ENCODE data around the gene PSMD6.

PSMD6 gene

GRCh38 chr3:64023187-64023860 lies at the start of gene PSMD6:
Gene PSMD6, minus strand, starts transcription at chr3:64023494. Its CDS starts 75 bp downstream, at chr3:64023419.
- TF ChIP-seq, protein P1, sequence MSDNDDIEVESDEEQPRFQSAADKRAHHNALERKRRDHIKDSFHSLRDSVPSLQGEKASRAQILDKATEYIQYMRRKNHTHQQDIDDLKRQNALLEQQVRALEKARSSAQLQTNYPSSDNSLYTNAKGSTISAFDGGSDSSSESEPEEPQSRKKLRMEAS (IDR thresholded peaks at IDR 0.05; ENCODE audit: low read depth, low read length), result peak; percentile 64
- TF ChIP-seq CTCF (IDR thresholded peaks at IDR 0.05; ENCODE audit: low read depth, low read length), result peak; percentile 82
- peak; percentile 68 for TF ChIP-seq POLR2A (IDR thresholded peaks at IDR 0.05; ENCODE audit: extremely low read depth, insufficient read length)
- peak; percentile 55; the same call in 1 of the 2 replicates for TF ChIP-seq MYC (IDR thresholded peaks at IDR 0.05; ENCODE audit: low read depth, low read length)
- H3K4me3 ChIP-seq (ENCODE audit: low read depth, low read length), result peak within 1 kb of the TSS; percentile 93

GRCh38 chr3:64072126-64072525 lies 48.8 kb upstream of the PSMD6 start:
- TF ChIP-seq MYC (IDR thresholded peaks at IDR 0.05; ENCODE audit: low read depth, low read length) (no peak), POLR2A (IDR thresholded peaks at IDR 0.05; ENCODE audit: extremely low read depth, insufficient read length) (no peak), CTCF (IDR thresholded peaks at IDR 0.05; ENCODE audit: low read depth, low read length) (no peak)
- TF ChIP-seq, protein P1 (IDR thresholded peaks at IDR 0.05; ENCODE audit: low read depth, low read length), result no peak
- DNase-seq (ENCODE audit: low read depth), result no peak
- no peak overlapping the region for H3K4me3 ChIP-seq (ENCODE audit: low read depth, low read length)

More at GRCh38 chr3:64023187-64023860, at the start of gene PSMD6:
- DNase-seq (ENCODE audit: low read depth), result peak; percentile 89

GRCh38 chr3:64070704-64071103 lies 47.4 kb upstream of the PSMD6 start:
- DNase-seq (ENCODE audit: low read depth), result no peak
- TF ChIP-seq, protein P1 (IDR thresholded peaks at IDR 0.05; ENCODE audit: low read depth, low read length), result no peak
- TF ChIP-seq MYC (IDR thresholded peaks at IDR 0.05; ENCODE audit: low read depth, low read length) (no peak), POLR2A (IDR thresholded peaks at IDR 0.05; ENCODE audit: extremely low read depth, insufficient read length) (no peak), CTCF (IDR thresholded peaks at IDR 0.05; ENCODE audit: low read depth, low read length) (no peak)
- no peak overlapping the region for H3K4me3 ChIP-seq (ENCODE audit: low read depth, low read length)

DNA sequence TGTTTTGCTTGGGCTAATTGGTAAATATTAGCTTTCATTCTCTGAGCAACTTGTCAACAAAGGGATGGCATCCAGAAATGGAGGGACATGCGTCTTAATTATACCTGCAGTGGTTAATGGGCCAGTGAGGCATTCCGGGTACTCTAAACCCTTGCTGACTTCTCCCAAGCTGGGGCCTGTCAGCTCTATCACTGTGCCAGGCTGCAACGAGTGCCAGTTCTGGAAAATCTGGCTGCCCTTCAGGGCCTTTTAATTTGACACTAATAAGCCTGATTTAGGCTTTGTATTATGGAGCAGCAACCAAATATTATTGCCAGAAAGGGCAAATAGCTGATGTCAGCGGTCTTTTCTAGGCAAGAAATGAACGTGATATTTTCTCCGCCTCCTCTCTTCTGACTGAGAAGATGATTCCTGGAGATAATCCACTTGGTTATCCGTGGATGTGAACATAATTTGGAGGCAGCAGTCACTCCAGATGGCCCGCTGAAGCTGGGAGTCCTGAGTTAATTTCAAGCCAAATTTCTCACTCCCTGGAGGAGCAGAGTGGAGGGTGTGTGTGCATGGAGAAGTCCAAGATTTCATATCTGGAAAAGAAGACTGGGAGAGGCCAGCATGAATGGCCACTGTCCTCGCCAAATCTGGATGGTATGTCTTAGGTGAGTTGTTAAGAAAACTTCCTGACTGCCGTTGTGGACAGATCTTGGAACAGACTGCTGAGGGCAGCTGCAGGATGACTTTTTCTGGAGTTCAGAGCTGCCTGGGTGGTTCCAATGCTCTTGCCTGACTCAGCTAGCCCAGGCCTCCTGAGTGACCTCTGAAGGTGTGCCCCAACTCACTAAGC lies 44.4 kb upstream of the PSMD6 start:
- DNase-seq (ENCODE audit: low read depth), result no peak
- TF ChIP-seq MYC (IDR thresholded peaks at IDR 0.05; ENCODE audit: low read depth, low read length) (no peak), CTCF (IDR thresholded peaks at IDR 0.05; ENCODE audit: low read depth, low read length) (no peak), POLR2A (IDR thresholded peaks at IDR 0.05; ENCODE audit: extremely low read depth, insufficient read length) (no peak)
- TF ChIP-seq, protein P1 (IDR thresholded peaks at IDR 0.05; ENCODE audit: low read depth, low read length), result no peak
- H3K4me3 ChIP-seq (ENCODE audit: low read depth, low read length), result no peak overlapping the region

- TF ChIP-seq, protein P1 (IDR thresholded peaks at IDR 0.05; ENCODE audit: low read depth, low read length), result no peak
- TF ChIP-seq MYC (IDR thresholded peaks at IDR 0.05; ENCODE audit: low read depth, low read length), result no peak
- no peak for DNase-seq (ENCODE audit: low read depth)
- H3K4me3 ChIP-seq (ENCODE audit: low read depth, low read length), result no peak overlapping the region
These were observed 41.5 kb upstream of the PSMD6 start for GRCh38 chr3:64064804-64065203.
